GM21723 (cell line): ENCODE data around the gene TENM4.

Source experiments
- ATAC-seq: cut with Tn5 transposase; IDR thresholded peaks from one replicate; pipeline ENCODE4 v1.9.1; 2021; ENCODE audit warnings: mild to moderate bottlenecking, moderate library complexity; ENCODE audit not compliant: unreplicated experiment

TENM4 gene

DNA sequence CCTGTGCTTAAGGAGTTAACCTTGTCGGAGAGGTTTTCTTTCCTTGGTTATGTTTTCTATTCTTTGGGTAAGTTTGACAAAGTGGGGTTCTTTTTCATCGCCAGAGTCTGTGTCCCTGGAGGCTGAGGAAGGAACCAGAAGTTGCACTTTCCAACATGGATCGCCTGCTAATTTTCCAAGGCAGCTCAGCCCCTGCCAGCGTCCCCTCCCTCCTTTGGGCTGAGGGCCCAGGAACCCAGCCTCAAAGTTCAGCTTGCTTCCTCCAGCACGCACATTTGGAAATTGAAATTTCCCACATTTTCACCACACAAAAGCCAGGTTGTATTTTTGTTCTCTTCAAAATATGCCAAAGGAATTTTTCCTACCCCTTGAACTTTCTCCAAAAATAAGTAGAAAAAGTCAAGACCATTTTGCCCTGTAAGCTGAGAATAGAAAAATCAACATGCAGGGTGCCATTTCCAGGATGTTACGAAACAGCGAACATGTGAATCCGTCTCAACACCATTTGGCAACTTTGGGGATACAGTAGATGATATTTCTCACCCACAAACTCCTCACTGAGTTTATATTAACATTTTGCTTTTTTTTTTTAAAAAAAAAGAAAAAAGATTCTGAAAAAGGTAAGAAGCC is 343.5 kb downstream of the TENM4 start:
- no peak for ATAC-seq

DNA sequence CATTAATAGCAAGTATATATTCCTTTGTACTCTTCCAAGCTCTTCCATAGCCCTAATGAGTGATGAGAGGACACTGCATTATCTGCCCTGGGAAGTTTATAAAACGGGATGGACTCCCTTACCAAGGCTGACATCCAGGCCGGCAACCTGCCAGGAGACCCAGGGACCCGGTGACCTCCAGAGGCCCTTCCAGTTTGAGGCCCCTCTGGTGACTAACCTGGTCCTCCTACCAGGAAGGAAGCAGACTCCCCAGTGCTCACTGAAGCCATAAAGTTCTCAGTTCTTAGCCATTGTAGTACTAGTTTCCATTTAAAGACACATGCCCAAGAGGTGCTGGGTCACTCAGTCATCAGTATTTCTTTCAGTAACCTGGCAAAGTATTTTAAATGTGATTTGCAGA is 345.4 kb downstream of the TENM4 start:
- no peak for ATAC-seq

DNA sequence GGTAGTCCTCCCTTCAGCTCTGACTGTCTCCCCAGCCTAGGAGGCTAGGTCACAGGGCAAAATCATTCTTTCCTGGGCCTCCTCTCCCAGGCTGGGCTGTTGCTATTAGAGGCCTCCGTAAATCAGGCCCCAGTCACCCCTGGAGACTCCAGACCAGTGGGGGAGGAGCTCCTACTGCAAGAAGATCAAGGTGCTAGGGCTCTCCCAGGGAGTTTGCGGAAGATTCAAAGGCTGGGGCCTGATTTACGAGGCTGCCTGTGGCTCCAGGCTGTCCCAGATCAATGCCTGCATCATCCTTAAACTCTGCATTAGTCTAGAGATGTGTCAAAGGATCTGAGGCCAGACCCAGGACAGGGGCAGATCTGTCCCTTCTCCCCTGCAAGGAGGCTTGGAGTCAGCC is 346.2 kb downstream of the TENM4 start:
- no peak for ATAC-seq

DNA sequence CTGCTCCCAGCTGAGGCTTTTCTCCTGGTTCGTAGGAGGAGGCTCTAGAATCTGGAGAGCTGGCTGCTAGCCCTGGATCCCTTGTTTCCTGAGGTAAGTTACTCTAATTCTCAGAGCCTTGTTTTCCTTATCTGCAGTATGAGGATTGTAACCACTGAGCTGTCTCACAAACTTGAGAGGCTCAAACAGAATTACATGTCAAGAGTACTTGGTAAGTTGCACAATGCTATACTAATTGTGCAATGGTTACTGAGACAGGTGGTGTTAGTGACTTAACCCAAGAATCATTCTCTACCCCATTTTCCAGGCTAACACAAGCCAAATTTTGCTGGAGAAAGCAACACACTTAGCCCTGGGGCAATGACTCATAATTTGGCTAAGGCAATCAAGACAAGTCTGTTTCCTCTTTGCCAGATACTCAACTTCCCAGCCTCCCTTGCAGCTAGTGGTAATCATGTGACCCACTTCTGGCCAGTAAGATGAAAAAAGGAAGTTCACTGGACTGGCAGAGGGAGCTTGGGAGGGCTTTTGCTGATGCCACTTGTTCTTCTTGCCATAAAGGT is 348.0 kb downstream of the TENM4 start:
- no peak for ATAC-seq

DNA sequence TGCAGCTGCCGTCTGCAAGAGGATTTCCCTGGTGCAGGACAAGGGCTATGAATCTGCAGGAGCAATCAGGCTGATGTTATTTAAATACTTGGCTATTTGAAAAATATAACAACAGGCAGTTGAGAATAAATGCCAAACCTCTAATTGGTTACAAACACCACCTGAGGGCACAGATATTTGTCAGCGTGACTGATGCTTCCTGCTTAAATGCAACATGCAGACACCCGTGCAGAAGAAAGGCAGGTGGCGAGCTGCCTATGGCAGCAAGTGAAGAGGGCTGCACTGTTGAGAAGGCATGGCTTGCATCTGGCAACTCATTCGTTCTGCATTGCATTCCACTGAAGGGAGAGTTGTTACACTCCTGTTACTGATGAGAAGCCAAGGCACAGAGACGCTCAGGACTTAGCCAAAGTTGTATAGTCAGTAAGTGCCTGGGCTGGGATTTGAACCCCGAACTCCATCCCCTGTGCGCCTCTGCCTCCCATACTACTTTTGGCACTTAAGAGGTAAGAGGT is 350.6 kb downstream of the TENM4 start:
- no peak for ATAC-seq

DNA sequence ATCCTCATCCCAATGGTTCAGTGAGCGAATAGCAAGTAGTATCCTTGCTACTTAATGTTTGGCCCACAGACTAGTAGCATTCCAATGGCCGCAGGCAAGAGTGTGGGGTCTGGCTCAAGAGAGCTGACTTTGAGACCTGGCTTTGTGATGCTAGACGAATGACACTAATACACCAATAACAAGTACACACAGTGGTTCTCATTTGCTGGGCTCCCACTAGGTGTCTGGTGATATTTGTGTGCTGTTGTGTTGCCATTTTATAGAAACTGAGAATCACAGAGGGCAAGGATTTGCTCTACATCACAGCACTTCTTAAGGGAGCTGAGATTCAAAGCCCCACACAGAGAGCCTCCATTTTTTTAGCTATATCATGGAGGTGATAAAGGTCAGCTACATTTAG is 351.2 kb downstream of the TENM4 start:
- ATAC-seq: no peak

DNA sequence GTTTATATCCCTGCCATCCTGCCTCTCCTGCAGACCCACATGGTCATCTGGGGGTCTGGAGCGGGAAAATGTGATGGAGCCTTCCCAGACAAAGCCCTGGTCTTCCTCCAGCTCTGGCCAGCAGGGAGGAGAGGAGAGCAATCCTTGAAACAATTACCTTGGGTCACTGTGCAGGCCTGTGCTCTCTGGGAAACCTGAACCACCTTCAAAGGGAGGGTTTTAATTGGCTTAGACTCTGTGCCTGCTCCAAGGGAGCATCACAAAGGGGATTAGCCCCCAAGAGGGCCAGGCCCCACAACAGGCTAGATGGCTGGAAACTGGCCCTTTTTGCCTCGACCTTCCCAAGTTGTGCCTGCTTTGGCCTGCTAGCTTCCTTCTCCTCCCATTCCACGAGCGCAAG is 351.9 kb downstream of the TENM4 start:
- no peak for ATAC-seq

DNA sequence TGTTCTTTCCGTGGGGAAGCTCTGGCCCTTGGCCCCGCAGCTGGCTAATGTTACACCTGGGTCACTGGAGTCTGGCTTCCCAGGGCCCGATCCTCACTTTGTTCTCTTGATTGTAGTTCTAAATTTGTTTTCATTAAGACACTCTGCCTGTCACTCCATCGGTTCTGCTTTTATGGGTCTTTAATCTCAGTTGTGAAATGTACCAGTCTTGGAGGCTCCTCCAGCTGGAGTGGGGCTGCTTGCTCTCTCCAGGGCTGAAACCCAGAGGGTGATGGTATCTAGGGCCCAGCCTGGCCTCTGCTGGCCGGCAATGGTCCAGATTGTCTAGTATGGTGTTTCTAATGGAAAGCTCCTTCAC is 352.9 kb downstream of the TENM4 start:
- no peak for ATAC-seq

DNA sequence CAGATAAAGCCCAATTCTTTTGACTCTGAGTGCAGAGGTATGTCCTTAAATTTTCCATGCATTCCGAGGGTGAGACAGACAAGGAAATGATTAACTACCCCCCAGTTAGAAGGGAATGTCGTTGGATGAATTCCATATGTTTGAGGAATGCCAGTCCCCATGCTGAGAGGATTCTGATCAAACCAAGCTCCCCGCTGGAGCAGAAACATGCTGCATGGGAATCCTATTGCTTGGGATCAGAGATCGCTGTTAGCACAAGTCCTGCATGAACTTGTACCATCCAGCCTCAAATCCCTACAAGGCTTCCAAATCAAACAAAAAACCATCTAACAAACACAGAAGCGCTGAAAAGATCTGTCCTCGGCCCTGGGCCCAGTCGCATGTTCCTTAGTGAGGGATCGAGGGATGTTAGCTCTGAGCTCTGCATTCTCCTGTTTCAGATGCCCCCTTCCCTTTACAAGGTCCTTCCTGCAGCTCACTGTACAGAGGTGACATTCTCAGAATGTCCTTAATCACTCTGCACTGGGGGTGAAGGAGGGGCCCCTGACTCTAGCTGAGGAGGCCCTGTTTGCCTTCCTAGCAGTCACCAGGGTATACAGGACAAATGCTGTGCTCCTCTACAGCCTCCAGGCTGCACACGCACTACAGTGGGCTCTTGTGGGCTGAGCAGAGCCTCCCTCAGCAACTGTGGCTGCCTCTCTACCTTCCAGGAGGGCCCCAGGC is 353.4 kb downstream of the TENM4 start:
- ATAC-seq: no peak

DNA sequence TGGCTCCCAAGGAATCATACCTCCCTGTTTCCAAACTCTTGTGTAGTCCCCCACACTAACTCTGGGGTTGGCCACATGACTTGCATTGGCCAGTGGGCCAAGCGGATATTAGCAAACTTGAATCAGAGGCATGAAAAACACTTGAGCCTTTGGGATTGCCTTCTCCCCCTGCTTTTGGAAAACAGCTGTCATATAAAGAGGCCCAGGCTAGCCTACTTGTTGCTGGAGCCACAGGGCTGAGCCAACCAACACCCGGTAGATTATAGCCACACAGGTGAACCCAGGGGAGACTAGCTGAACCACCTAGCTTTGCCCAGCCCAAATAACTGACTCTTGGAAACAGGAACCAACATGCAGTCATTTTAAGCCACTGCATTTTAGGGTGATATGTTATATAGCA is 354.8 kb downstream of the TENM4 start:
- no peak for ATAC-seq

DNA sequence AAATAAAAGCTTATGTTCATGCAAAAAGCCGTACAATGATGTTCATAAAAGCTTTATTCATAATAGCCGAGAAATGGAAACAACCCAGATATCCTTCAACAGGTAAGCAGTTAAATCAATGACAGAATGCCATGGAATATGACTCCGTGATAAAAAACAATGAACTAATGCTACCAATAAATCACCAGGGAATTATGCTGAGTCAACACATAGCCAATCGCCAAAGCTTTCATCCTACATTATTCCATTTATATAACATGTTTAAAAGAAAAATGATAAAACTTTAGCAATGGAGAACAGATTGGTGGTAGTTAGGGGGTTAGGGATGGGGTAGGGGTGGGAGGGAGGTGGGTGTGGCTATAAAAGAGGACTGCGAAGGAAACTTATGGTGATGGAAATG is 356.4 kb downstream of the TENM4 start:
- ATAC-seq: no peak

DNA sequence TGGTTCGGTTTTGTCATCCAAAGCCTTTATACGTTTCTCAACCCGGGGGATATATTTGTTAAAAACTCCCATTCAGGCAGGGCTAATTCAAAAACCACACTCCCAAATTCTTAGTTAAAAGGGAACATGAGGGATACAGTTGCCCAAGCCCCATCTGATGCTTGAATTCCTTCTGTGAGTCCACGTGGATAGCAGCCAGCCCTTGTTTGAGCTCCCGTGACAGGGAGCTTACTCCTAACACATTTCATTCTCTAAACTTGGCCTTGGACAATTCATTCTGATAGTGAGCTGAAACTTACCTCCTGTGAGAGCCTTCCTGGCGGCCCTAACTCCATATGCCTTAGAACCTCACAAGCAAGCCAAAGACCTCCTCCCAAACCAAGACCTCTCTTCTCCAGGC is 357.5 kb downstream of the TENM4 start:
- ATAC-seq: no peak

DNA sequence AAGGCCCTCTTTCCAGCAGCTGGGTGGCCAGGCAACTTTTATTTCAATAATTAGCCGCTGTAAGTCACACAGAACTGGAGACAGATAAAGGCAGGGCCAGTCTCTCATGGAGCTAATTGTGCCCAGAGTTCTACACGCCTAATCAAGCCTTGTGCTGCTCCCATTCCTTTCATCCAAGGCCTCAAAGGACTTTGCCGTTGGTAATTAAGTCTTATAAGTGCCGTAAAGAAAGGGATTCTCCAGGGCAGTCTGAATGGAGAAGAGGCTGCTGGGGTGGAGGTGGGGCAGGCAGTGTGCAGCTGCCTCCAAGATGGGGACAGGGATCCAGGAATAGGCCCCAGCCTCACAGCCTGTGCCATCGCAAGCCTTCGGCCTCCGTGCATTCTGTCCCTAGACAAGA is 357.9 kb downstream of the TENM4 start:
- no peak for ATAC-seq

DNA sequence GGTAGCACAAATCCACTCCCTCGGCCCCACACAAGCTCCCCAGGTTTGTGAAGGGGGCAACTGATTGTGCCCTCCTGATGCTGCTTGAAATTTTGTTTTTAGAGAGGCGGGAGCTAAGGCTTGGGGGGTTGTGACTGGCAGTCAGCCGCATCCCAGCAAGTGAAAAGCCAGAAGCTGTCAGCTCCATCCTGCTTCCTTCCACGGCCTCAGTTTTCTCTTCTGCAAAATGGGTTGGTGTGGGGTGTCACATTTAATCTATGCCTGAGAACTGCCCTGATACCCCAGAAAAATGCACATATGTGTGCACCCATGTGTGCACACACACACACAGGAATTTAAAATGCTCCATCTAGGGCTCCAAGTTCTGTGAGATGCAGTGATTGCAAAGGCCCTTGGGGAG is 358.6 kb downstream of the TENM4 start:
- ATAC-seq: no peak

DNA sequence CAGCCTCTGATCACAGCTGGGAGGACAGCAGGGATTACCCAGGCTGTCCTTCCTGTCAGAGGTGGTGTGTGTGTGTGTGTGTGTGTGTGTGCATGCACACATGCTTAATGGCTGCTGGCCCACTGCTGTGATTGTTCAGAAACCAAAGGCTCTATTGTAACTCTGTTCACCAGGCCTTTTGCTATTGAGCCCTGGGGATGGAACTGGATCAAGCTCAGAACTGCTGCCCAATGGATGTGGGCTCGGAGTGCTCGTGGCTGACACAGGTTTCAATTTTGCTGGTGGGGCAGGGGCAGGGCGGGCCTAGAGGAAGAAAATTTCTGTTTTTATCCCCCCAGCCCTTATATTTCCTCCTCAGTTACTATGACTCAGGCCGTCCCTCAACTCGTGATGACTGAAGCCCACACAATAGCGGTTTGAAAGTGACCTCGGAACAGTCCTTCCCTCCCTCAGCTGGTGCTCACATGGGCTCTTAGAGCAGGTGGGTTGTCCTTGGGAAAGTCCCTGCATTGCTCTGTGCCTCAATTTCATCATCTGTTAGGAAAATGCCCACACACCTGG is 359.3 kb downstream of the TENM4 start:
- ATAC-seq: no peak

DNA sequence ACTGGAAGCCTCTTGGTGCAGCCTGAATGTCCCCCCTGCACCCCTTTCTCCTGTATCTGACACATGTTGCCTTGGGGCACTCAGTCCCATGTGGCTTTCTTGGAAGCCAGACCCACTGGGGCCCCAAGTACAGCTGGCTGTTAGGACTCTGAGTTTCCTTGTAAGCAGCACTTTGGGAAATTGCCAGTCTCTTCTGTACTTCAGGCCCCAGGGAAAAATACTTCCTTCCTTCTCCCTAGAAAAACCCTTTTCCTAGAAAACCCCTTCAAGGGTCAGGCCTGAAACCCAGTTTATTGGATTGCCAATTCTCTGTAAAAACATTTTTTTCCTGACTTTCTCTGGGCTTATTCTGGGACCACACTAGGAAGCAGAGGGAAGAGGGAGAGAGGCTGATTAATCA is 360.3 kb downstream of the TENM4 start:
- no peak for ATAC-seq

DNA sequence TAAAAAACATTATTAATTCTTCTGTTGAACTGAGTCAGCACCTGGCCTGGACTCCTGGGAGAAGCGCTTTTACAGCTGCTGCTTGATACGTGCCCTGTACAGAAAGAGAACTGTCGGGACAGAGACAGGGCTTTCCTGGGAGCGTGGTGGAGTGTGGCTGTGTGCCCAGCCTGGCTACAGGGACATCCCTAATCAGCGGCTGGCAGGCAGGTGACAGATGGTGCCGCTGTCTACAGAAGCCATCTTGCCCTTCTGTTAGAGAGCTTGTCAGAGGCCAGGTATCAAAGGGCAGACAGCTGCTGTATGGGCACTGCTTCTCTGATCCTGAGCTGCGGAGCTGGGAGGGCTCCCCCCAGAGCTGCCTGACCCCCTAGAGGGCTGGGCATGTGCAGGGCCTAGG is 361.8 kb downstream of the TENM4 start:
- no peak for ATAC-seq

DNA sequence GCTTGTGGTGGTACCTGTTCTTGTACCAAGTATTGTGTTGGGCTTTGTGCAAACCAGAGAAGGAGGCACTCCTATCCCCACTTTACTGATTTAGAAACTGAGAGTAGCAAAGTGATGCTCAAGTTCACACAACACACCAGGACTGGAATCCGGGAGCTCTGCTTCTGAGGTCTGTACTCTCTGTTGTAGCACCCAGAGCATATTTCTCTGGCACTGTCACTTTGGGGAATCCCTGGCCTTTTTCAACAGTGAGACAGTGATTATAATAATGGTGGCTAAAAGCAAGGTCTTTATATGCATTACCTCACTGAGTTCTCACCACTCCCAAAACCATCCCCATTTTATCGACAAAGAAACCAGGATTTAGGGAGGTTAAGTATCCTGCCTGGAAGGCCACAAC is 362.4 kb downstream of the TENM4 start:
- ATAC-seq: no peak

DNA sequence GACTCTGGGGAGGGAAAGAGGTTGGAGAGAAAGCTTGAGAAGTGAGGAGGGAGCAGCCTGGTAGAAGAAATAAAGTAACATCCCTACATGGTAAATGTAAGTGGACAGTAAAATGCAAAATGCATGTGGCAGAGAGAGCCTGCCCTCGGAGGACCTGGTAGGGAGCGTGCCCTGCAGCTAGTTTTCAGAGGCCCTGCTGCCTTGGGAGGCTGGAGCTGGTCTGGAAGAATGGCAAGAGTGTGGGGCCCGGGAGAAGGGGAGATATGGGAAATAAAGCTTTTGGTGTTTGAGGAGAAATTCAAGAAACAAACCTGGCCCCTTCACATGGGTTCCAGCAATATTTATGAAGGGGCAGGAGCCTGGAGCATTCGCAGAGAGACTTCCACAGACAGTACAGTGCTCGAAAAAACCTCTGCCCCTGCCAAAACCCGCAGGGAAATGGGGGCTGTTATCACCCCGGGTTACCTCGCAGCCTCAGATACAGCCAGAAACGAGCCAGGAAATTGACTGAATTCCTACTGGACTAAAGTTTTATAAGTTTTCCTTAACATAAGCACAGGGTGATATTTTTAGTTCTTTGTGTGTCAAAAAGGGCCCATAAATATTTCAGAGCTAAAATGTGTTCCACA is 363.0 kb downstream of the TENM4 start:
- no peak for ATAC-seq

DNA sequence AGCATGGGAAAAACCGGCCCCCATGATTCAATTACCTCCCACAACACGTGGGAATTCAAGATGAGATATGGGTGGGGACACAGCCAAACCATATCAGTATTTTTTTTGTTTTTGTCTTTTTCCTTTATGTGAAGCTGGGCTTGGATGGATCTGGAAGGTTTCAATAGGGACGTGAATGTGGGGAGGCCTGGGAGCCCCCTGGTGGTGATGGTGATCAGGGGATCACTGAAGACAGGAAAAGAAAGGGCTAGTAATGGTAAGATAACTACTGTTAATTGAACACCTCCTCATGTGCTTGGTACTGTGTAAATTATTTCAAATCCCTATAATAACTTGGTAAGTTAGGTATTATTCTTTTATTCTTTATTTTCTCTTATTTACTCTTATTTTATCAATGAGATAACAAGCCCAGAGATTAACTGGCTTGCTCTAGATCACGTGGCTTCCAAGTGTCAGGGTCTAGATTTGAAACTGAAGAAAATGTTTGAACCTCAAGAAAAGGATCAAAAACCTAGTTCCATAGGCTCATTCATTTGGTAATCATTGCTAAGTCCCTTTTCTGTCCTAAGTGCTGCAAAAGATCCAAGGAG is 364.2 kb downstream of the TENM4 start:
- no peak for ATAC-seq

DNA sequence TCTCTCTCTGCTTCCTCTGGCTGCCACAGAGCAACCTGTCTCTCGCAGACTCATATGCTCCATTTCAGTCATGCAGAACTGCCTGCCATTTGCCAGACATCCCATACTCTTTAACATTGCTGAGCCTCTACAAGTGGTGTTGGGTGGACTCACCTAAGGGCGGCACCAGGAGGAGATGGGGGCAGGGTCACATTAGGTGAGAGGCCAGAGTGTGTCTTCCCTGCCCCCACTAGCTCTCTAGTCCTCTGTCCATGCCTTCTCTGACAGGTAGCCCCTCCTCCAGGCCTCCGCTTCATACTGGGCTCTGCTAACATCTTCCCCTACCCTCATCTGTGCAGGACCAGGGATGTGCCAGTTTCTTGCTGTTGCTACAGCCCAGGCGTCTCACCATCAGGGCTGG is 366.3 kb downstream of the TENM4 start:
- ATAC-seq: no peak
